SK-N-SH (cell line): ENCODE data around the gene IGF1R.

Source experiments
- CHD2 ChIP-seq: fragments of 150-350 bp; IDR thresholded peaks from 2 replicates; pipeline ENCODE4 v1.6.1; 2018; ENCODE audit warnings: low read length; ENCODE audit not compliant: partially characterized antibody
- CTCF ChIP-seq: fragments of 200-600 bp; sonication (generic); IDR thresholded peaks from 2 replicates; pipeline ENCODE4 v1.6.1; 2017; ENCODE audit warnings: antibody characterized with exemption, mild to moderate bottlenecking, moderate library complexity
- EP300 ChIP-seq, 2 experiments: IDR thresholded peaks; 2 replicates each; pipeline versions ENCODE4 v1.4.0 to v1.6.1; 2012; ENCODE audit warnings: borderline replicate concordance in 1 of 2, low read depth in 1 of 2, low read length in 1 of 2
- EZH2phosphoT487 ChIP-seq: fragments of 200-600 bp; sonication (generic); IDR thresholded peaks from 2 replicates; pipeline ENCODE4 v1.6.1; 2017; ENCODE audit warnings: low read depth, mixed run types, mild to moderate bottlenecking, antibody characterized with exemption, moderate library complexity, borderline replicate concordance
- FOXJ3 ChIP-seq: sonication (generic); formaldehyde crosslinking; IDR thresholded peaks from 2 replicates; pipeline ENCODE4 v1.5.1; 2020; ENCODE audit warnings: mild to moderate bottlenecking, missing genetic modification reagents
- JUND ChIP-seq: IDR thresholded peaks from 2 replicates; pipeline ENCODE4 v1.4.0; 2012
- MAX ChIP-seq: IDR thresholded peaks from 2 replicates; pipeline ENCODE4 v1.4.0; 2012; ENCODE audit warnings: low read depth
- RFX5 ChIP-seq: IDR thresholded peaks from 2 replicates; pipeline ENCODE4 v1.6.1; 2012; ENCODE audit warnings: mild to moderate bottlenecking, improper control_type of control experiment, low read length
- SIN3A ChIP-seq: IDR thresholded peaks from 2 replicates; pipeline ENCODE4 v1.6.1; 2012; ENCODE audit warnings: low read depth, mild to moderate bottlenecking, low read length, moderate library complexity, borderline replicate concordance
- USF1 ChIP-seq: IDR thresholded peaks from 2 replicates; pipeline ENCODE4 v1.4.0; 2012; ENCODE audit warnings: low read depth, borderline replicate concordance
- TF ChIP-seq, protein P1 (sequence below): IDR thresholded peaks from 2 replicates; pipeline ENCODE4 v1.6.1; 2012; ENCODE audit warnings: mild to moderate bottlenecking, low read depth, low read length, moderate library complexity

- TF ChIP-seq JUND, result no peak
- TF ChIP-seq FOXJ3 (CRISPR knock-in tag), result no peak
- TF ChIP-seq EP300 (IDR thresholded peaks at IDR 0.05; ENCODE audit: borderline replicate concordance in 1 of 2, low read depth in 1 of 2, low read length in 1 of 2), result no peak
- TF ChIP-seq CTCF, result no peak
- TF ChIP-seq RFX5, result no peak
- no peak for TF ChIP-seq CHD2
- TF ChIP-seq, protein P1, sequence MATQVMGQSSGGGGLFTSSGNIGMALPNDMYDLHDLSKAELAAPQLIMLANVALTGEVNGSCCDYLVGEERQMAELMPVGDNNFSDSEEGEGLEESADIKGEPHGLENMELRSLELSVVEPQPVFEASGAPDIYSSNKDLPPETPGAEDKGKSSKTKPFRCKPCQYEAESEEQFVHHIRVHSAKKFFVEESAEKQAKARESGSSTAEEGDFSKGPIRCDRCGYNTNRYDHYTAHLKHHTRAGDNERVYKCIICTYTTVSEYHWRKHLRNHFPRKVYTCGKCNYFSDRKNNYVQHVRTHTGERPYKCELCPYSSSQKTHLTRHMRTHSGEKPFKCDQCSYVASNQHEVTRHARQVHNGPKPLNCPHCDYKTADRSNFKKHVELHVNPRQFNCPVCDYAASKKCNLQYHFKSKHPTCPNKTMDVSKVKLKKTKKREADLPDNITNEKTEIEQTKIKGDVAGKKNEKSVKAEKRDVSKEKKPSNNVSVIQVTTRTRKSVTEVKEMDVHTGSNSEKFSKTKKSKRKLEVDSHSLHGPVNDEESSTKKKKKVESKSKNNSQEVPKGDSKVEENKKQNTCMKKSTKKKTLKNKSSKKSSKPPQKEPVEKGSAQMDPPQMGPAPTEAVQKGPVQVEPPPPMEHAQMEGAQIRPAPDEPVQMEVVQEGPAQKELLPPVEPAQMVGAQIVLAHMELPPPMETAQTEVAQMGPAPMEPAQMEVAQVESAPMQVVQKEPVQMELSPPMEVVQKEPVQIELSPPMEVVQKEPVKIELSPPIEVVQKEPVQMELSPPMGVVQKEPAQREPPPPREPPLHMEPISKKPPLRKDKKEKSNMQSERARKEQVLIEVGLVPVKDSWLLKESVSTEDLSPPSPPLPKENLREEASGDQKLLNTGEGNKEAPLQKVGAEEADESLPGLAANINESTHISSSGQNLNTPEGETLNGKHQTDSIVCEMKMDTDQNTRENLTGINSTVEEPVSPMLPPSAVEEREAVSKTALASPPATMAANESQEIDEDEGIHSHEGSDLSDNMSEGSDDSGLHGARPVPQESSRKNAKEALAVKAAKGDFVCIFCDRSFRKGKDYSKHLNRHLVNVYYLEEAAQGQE, result no peak
- no peak for TF ChIP-seq USF1
- no peak for TF ChIP-seq MAX
- TF ChIP-seq SIN3A, result no peak
- TF ChIP-seq EZH2phosphoT487, result no peak
Observed at GRCh38 chr15:98692213-98692612, 43.9 kb downstream of the IGF1R start.
